ENCODE results near the gene HAP1. TPM values are rescaled to one million over a fixed set of nuclear protein-coding genes. Genes with fewer than 3 reads are reported as not detected.
"Not testable (repeated sequence)": the region's sequence is repeated elsewhere in the genome, so short reads cannot be mapped to it uniquely, and the experiment has no call there.

The HAP1 gene
- total RNA-seq, 4 donors from 2014 or later: 1.0 to 9.3 (median 1.2) TPM

DNA sequence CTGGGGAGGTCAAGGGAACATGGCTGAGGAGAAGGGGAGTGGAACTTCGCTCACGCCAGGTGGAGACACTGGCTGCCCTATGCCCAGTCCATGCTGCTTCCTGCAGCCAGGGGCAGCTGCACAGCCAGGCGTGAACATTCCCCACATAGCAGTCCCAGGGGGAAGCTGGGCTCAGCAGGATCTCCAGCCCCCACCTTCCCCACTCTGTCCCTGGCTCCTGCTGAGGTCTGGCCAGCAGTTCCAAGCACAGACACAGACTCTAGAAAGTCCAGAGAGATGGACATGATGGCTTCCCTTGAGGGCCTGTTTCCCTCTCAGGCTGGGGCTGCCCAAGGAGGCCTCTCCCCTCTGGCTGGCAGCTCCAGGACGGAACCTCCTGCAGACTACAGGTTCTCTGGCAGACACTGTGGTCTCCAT, 42.7 kb upstream of the HAP1 start:
- H3K4me1 ChIP-seq: peaks cover 95% of the 10 kb centered on the region
- H3K9me3 ChIP-seq: no peaks in the 10 kb centered on the region
- 36% methylated on average over 4 of the region's 4 CpGs for WGBS
- no peak for DNase-seq (ENCODE audit: low spot score in 2 of 2)
- TF ChIP-seq, protein P1, sequence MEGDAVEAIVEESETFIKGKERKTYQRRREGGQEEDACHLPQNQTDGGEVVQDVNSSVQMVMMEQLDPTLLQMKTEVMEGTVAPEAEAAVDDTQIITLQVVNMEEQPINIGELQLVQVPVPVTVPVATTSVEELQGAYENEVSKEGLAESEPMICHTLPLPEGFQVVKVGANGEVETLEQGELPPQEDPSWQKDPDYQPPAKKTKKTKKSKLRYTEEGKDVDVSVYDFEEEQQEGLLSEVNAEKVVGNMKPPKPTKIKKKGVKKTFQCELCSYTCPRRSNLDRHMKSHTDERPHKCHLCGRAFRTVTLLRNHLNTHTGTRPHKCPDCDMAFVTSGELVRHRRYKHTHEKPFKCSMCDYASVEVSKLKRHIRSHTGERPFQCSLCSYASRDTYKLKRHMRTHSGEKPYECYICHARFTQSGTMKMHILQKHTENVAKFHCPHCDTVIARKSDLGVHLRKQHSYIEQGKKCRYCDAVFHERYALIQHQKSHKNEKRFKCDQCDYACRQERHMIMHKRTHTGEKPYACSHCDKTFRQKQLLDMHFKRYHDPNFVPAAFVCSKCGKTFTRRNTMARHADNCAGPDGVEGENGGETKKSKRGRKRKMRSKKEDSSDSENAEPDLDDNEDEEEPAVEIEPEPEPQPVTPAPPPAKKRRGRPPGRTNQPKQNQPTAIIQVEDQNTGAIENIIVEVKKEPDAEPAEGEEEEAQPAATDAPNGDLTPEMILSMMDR (IDR thresholded peaks at IDR 0.05): no peak
- no peak for TF ChIP-seq POLR2AphosphoS5 (IDR thresholded peaks at IDR 0.05)
- TF ChIP-seq POLR2A (IDR thresholded peaks at IDR 0.05): no peak
- TF ChIP-seq EP300 (IDR thresholded peaks at IDR 0.05): no peak
- no peaks in the 10 kb centered on the region for H3K27me3 ChIP-seq
- H3K36me3 ChIP-seq: peaks cover 21% of the 10 kb centered on the region
- no peak overlapping the region for H3K4me3 ChIP-seq
- peak overlapping the region; percentile 83 for H3K27ac ChIP-seq

GRCh38 chr17:41776262-41776900, 41.9 kb upstream of the HAP1 start:
- not testable (repeated sequence) for DNase-seq (ENCODE audit: low spot score in 2 of 2); H3K9me3 ChIP-seq; H3K4me3 ChIP-seq; H3K27me3 ChIP-seq
- Histone ChIP-seq H3K36me3 (peaks cover 27% of the 10 kb centered on the region), H3K4me1 (peaks cover 95% of the 10 kb centered on the region), H3K27ac (peak overlapping the region; percentile 83)
- 71% methylated on average over 14 of the region's 14 CpGs for WGBS

DNA sequence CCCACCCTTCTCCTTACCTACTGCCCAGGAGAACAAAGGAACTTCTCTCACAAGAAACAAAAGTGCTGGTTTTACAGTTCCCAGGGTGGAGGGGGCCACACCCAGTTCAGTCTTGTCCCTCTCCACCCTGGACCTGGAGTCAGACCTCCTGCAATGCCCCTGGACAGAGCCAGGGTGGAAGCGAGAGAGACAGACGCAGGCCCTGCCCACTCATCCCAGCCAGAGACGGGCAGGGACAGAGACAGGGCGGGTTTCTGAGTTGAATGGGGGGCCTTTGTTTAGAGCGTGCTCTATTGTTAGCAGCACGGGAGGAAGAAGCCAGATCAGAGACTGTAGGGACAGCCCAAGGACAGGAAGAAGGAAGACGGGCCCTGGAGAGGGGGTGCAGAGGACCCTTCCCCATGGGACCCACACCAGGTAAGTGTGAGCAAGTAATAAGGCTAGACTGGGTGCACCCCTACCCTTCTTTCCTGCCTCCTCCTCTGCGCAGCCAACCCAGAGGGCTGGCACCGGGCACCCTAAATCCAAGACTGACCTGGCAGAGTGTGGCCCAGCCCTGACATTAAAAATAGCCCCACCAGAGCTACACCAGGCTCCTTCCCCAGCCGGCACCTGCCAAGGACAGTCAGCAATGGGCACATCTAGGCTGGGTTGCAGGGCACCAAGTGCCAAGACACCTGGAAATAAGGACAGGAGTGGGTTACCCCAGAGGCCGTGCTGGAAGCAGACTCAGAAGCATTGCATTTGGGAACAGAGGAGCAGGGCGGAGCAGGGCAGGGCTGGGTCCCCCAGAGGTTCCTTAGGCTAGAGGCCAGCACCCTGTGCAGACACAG, 41.2 kb upstream of the HAP1 start:
- H3K36me3 ChIP-seq: peaks cover 35% of the 10 kb centered on the region
- H3K4me3 ChIP-seq: peak overlapping the region; percentile 11
- no peaks in the 10 kb centered on the region for H3K9me3 ChIP-seq
- peaks cover 99% of the 10 kb centered on the region for H3K4me1 ChIP-seq
- H3K27ac ChIP-seq: peak overlapping the region; percentile 83
- no peak for TF ChIP-seq POLR2AphosphoS5 (IDR thresholded peaks at IDR 0.05)
- TF ChIP-seq EP300 (IDR thresholded peaks at IDR 0.05): no peak
- TF ChIP-seq, protein P1 (IDR thresholded peaks at IDR 0.05): no peak
- no peak for TF ChIP-seq POLR2A (IDR thresholded peaks at IDR 0.05)
- no peak for DNase-seq (ENCODE audit: low spot score in 2 of 2)
- 39% methylated on average over 7 of the region's 12 CpGs for WGBS
- H3K27me3 ChIP-seq: no peaks in the 10 kb centered on the region

- 43% methylated on average over 5 of the region's 8 CpGs for WGBS
- TF ChIP-seq POLR2AphosphoS5 (IDR thresholded peaks at IDR 0.05) (no peak), EP300 (IDR thresholded peaks at IDR 0.05) (no peak), POLR2A (IDR thresholded peaks at IDR 0.05) (no peak)
- TF ChIP-seq, protein P1 (IDR thresholded peaks at IDR 0.05): no peak
- Histone ChIP-seq H3K4me1 (peaks cover 86% of the 10 kb centered on the region), H3K4me3 (peak overlapping the region; percentile 11), H3K9me3 (no peaks in the 10 kb centered on the region), H3K27ac (peak overlapping the region; percentile 83), H3K27me3 (no peaks in the 10 kb centered on the region), H3K36me3 (peaks cover 53% of the 10 kb centered on the region)
- DNase-seq (ENCODE audit: low spot score in 2 of 2): no peak
These were observed 39.3 kb upstream of the HAP1 start for GRCh38 chr17:41773731-41774193.

- peak overlapping the region; percentile 11 for H3K4me3 ChIP-seq
- WGBS: 75% methylated on average over 2 of the region's 12 CpGs
- no peaks in the 10 kb centered on the region for H3K27me3 ChIP-seq
- H3K4me1 ChIP-seq: peaks cover 81% of the 10 kb centered on the region
- no peaks in the 10 kb centered on the region for H3K9me3 ChIP-seq
- TF ChIP-seq POLR2AphosphoS5 (IDR thresholded peaks at IDR 0.05): peak in 1 of 3 donors; percentile 32
- TF ChIP-seq, protein P1 (IDR thresholded peaks at IDR 0.05): no peak
- no peak for TF ChIP-seq EP300 (IDR thresholded peaks at IDR 0.05)
- DNase-seq (ENCODE audit: low spot score in 2 of 2): peak in 1 of 2 donors; percentile 70
- H3K36me3 ChIP-seq: peaks cover 59% of the 10 kb centered on the region
- H3K27ac ChIP-seq: peak overlapping the region; percentile 83
These were observed 38.7 kb upstream of the HAP1 start for GRCh38 chr17:41773190-41773588.

Data from suprapubic skin (tissue), 4 donors.